ENCODE measurements around the gene VARS2.
"Not testable (repeated sequence)": the region's sequence is repeated elsewhere in the genome, so short reads cannot be mapped to it uniquely, and the experiment has no call there.

GRCh38 chr6:30924040-30924627 lies 10.1 kb downstream of the VARS2 start:
- TF ChIP-seq CTCF (IDR thresholded peaks at IDR 0.05 in 4 of 5, conservative IDR thresholded peaks at IDR 0.05 in 1 of 5); POLR2A (IDR thresholded peaks at IDR 0.05): not testable (repeated sequence)

Data from gastrocnemius medialis (tissue), 4 donors.